Amniotic stem cell (primary cell): Measurements from ENCODE around the gene DGKE.

Experiments
- DNase-seq: peaks from one replicate; lab custom pipeline; 2025; lab: John Stamatoyannopoulos, UW

Gene DGKE

GRCh38 chr17:56890906-56891674 lies 57.1 kb downstream of the DGKE start:
- DNase-seq = no peak

GRCh38 chr17:56891751-56892150 lies 57.8 kb downstream of the DGKE start:
- no peak for DNase-seq

- no peak for DNase-seq
Measured at GRCh38 chr17:56892333-56892732, 58.4 kb downstream of the DGKE start.

- DNase-seq = no peak
Measured at GRCh38 chr17:56893503-56893902, 59.6 kb downstream of the DGKE start.

- no peak for DNase-seq
Measured at GRCh38 chr17:56894859-56895455, 61.0 kb downstream of the DGKE start.

GRCh38 chr17:56896217-56896967 lies 62.4 kb downstream of the DGKE start:
- no peak for DNase-seq

GRCh38 chr17:56896968-56897359 lies 63.0 kb downstream of the DGKE start:
- no peak for DNase-seq

- DNase-seq = no peak
Measured at GRCh38 chr17:56897646-56898424, 63.9 kb downstream of the DGKE start.

GRCh38 chr17:56898874-56899273 lies 64.9 kb downstream of the DGKE start:
- DNase-seq = no peak

GRCh38 chr17:56899403-56899802 lies 65.5 kb downstream of the DGKE start:
- DNase-seq = no peak

GRCh38 chr17:56902348-56902747 lies 68.4 kb downstream of the DGKE start:
- peak; percentile 50 for DNase-seq

- DNase-seq = no peak
Measured at GRCh38 chr17:56903560-56903959, 69.6 kb downstream of the DGKE start.

- DNase-seq = no peak
Measured at GRCh38 chr17:56908001-56908542, 74.1 kb downstream of the DGKE start.

- no peak for DNase-seq
Measured at GRCh38 chr17:56909742-56910508, 76.0 kb downstream of the DGKE start.

GRCh38 chr17:56910509-56911235 lies 76.7 kb downstream of the DGKE start:
- DNase-seq = no peak

- no peak for DNase-seq
Measured at GRCh38 chr17:56912105-56912999, 78.4 kb downstream of the DGKE start.

- DNase-seq = no peak
Measured at GRCh38 chr17:56913000-56913311, 79.0 kb downstream of the DGKE start.

GRCh38 chr17:56913353-56913866 lies 79.5 kb downstream of the DGKE start:
- no peak for DNase-seq

GRCh38 chr17:56913867-56914580 lies 80.1 kb downstream of the DGKE start, which contains the start of gene TRIM25:
Gene TRIM25, minus strand, starts transcription at chr17:56914049. Its CDS starts 61 bp downstream, at chr17:56913988.
- DNase-seq = peak; percentile 91
